PC-9 (cell line): ENCODE data around the gene LMCD1.

Source experiments
- EZH2 ChIP-seq: fragments of 200-600 bp; sonication (generic); IDR thresholded peaks from 2 replicates; pipeline ENCODE4 v1.8.0; 2017; ENCODE audit warnings: antibody characterized with exemption, low read depth
- TF ChIP-seq, protein P1 (sequence below): fragments of 200-600 bp; sonication (generic); conservative IDR thresholded peaks from 2 replicates; pipeline ENCODE4 v1.6.1; 2017; ENCODE audit warnings: mixed run types, antibody characterized with exemption, mild to moderate bottlenecking, moderate library complexity

DNA sequence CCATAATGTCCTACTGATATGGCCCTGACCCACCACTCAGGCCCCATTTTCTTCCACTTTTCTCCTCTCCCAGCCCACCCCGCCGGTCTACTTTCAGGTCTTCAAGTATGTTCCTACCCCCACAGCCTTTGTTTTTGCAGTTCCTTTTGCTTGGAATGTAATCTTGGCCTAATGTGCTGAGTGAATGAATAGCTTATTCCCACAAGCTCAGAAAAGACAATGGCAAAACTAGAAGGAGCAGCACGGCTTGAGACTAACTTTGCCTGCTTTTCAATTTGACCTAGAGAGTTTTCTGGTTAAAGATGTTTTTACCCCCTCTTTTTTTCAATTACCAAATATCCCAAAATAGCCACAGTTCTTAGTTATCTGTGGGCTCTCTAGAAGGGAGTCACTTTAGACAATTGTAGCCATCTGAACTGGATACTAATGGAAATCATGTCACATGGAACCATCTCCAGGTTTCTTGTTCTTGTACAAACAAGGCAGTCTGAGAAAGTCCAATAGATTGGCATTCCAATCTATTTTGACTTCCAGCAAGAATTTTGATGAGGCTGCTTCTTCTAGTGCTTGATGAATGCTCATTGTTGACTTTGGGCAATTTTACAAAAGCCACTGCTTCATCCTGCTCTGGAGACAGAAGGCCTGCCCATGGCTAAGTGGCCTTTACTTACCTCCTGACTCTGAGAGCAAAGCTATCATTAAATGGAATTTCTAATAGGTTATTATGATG, 16.3 kb upstream of the LMCD1 start:
- TF ChIP-seq, protein P1, sequence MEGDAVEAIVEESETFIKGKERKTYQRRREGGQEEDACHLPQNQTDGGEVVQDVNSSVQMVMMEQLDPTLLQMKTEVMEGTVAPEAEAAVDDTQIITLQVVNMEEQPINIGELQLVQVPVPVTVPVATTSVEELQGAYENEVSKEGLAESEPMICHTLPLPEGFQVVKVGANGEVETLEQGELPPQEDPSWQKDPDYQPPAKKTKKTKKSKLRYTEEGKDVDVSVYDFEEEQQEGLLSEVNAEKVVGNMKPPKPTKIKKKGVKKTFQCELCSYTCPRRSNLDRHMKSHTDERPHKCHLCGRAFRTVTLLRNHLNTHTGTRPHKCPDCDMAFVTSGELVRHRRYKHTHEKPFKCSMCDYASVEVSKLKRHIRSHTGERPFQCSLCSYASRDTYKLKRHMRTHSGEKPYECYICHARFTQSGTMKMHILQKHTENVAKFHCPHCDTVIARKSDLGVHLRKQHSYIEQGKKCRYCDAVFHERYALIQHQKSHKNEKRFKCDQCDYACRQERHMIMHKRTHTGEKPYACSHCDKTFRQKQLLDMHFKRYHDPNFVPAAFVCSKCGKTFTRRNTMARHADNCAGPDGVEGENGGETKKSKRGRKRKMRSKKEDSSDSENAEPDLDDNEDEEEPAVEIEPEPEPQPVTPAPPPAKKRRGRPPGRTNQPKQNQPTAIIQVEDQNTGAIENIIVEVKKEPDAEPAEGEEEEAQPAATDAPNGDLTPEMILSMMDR = no peak
- TF ChIP-seq EZH2 = no peak
